Stomach smooth muscle (tissue), 2 donors: ENCODE results near the gene FOXI3.

Experiments used
- H3K27ac ChIP-seq: one replicate; pipeline ENCODE4 v1.7.0; 2013; ENCODE audit warnings: mild to moderate bottlenecking, low read length, inconsistent platforms
- H3K27me3 ChIP-seq, 2 donors: one replicate each; pipeline ENCODE4 v1.7.0; 2013; ENCODE audit warnings: low read length in 2 of 2; ENCODE audit not compliant: insufficient read depth in 2 of 2, control insufficient read depth in 1 of 2
- H3K36me3 ChIP-seq, 2 donors: one replicate each; pipeline ENCODE4 v1.7.0; 2013; ENCODE audit warnings: low read length in 2 of 2; ENCODE audit not compliant: control insufficient read depth in 2 of 2, insufficient read depth in 2 of 2
- H3K4me1 ChIP-seq: one replicate; pipeline ENCODE4 v1.7.0; 2013; ENCODE audit warnings: low read length; ENCODE audit not compliant: control insufficient read depth, insufficient read depth
- H3K4me3 ChIP-seq, 2 donors: one replicate each; pipeline ENCODE4 v1.7.0; 2013; ENCODE audit warnings: low read length in 2 of 2
- H3K9ac ChIP-seq, 2 donors: one replicate each; pipeline ENCODE4 v1.7.0; 2013; ENCODE audit warnings: low read length in 2 of 2, mild to moderate bottlenecking in 1 of 2
- H3K9me3 ChIP-seq, 2 donors: one replicate each; pipeline ENCODE4 v1.7.0; 2013; ENCODE audit warnings: low read length in 2 of 2; ENCODE audit not compliant: control insufficient read depth in 2 of 2
- donor health status: healthy.
- donor health status: Pancreatic carcinoma.

The FOXI3 gene

DNA sequence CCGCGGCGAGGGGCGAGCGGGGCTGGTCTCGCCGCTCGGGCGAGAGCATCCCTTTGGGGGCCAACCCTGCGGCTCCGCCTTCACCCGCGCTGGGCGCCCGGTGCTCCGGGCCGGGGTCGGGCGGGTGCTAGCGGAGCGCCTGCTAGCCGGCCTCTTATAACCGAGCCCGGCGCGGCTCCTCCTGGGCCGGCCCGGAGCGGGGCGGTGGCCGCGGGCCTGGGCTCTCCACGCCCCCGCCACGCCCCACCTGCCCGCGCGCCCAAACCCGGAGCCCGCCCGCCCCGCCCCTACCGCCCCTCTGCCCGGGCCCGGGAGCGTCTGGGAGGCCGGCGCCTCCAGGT, at the start of gene FOXI3:
Gene FOXI3 (minus strand): TSS at position 129 of the 341 bp plus-strand sequence. CDS start 158 bp downstream, outside the sequence.
- Histone ChIP-seq H3K36me3 (no peaks in the 10 kb centered on the region), H3K4me1 (peaks cover 5% of the 10 kb centered on the region), H3K27me3 (peaks cover 36 to 51% of the 10 kb centered on the region in 2 donors), H3K27ac (no peak within 1 kb of the TSS), H3K4me3 (peak within 1 kb of the TSS in 1 of 2 donors; percentile 47), H3K9me3 (no peaks in the 10 kb centered on the region), H3K9ac (no peak within 1 kb of the TSS)

GRCh38 chr2:88500691-88501090, 48.2 kb upstream of the FOXI3 start:
- Histone ChIP-seq H3K4me1 (no peaks in the 10 kb centered on the region), H3K36me3 (no peaks in the 10 kb centered on the region), H3K4me3 (no peak overlapping the region), H3K9ac (no peak overlapping the region), H3K27ac (no peak overlapping the region), H3K9me3 (peaks cover 0 to 8% of the 10 kb centered on the region in 2 donors), H3K27me3 (no peaks in the 10 kb centered on the region)

DNA sequence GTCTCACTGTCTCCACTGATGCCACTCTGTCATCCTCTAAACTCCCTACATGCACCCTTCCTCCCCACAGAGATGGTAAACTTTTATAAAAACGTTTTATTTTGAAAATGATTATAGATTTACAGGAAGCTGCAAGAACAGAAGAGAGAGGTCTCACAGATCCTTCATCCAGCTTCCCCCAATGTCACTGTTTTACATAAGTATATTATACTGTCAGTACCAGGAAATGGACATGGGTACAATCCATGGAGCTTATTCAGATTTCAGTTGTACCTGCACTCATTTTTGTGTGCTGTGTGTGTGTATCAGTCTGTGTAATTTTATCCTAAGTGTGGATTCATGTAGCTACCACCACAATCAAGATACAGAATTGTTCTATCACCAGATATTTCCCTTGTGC, 46.7 kb upstream of the FOXI3 start:
- H3K36me3 ChIP-seq = no peaks in the 10 kb centered on the region
- H3K4me1 ChIP-seq = no peaks in the 10 kb centered on the region
- peaks cover 0 to 5% of the 10 kb centered on the region in 2 donors for H3K9me3 ChIP-seq
- no peaks in the 10 kb centered on the region for H3K27me3 ChIP-seq
- H3K4me3 ChIP-seq = no peak overlapping the region
- H3K27ac ChIP-seq = no peak overlapping the region
- no peak overlapping the region for H3K9ac ChIP-seq

DNA sequence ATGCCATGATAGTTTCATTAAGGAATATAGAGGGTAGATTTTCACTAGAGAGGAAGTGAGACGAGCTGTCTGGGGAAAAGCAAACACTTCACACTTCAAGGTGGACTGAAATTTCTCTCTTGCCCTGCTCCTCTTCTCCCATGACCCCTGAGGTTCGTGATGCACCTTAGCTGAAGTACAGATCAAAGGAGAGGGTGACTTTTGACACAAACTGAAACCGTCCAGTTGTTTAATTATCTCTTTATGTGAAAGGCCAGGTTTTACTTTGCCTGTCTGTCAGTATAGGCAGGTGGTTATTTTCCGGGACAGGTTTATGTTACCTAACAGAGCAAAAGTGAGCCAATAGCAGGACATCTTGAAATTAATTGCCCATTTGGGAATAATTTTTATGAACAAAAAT, 41.0 kb upstream of the FOXI3 start:
- Histone ChIP-seq H3K27ac (no peak overlapping the region), H3K4me1 (no peaks in the 10 kb centered on the region), H3K4me3 (no peak overlapping the region), H3K27me3 (peaks cover 0 to 2% of the 10 kb centered on the region in 2 donors), H3K36me3 (no peaks in the 10 kb centered on the region), H3K9ac (no peak overlapping the region), H3K9me3 (no peaks in the 10 kb centered on the region)

DNA sequence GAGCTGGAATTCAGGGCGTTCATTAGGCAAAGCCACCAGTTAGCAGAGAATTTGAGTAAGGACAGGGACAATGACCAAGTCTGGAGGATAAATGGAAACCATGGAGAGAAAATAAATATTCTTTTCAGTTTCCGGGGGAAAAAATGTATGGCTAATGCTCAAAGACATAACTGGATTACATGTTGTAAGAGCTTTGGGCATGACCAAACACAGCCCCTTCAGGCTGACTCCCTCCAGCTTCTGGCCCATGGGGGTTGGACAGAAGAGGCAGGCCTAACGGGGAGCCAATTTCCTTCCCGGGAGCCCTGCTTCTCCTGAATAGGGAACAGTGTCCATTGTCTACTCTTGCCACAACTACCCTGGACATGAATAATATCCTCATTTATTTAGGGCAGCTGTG, 39.5 kb upstream of the FOXI3 start:
- Histone ChIP-seq H3K9me3 (no peaks in the 10 kb centered on the region), H3K36me3 (no peaks in the 10 kb centered on the region), H3K27me3 (peaks cover 0 to 2% of the 10 kb centered on the region in 2 donors), H3K4me1 (no peaks in the 10 kb centered on the region), H3K4me3 (no peak overlapping the region), H3K9ac (no peak overlapping the region), H3K27ac (no peak overlapping the region)

DNA sequence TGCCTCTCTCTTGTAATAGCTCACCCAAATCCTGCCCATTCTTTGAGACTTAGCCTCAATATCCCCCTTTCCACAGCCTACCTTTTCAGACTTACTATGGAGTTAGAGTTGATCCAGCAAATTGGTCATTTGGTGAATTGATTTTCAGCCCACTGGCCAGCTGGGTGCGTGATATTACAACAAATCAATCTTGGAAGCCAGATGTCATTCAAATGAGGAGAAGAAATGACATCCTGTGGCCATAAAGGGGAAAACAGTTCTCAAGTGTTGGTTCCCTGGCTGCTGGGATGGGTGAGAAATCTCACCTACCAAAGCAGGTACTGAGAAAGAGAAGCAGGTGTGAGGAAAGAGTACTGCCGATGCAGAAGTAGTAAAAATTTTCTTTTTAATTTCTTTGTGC, 36.7 kb upstream of the FOXI3 start:
- Histone ChIP-seq H3K36me3 (no peaks in the 10 kb centered on the region), H3K9me3 (no peaks in the 10 kb centered on the region), H3K9ac (no peak overlapping the region), H3K27me3 (peaks cover 0 to 2% of the 10 kb centered on the region in 2 donors), H3K27ac (no peak overlapping the region), H3K4me1 (no peaks in the 10 kb centered on the region), H3K4me3 (no peak overlapping the region)

DNA sequence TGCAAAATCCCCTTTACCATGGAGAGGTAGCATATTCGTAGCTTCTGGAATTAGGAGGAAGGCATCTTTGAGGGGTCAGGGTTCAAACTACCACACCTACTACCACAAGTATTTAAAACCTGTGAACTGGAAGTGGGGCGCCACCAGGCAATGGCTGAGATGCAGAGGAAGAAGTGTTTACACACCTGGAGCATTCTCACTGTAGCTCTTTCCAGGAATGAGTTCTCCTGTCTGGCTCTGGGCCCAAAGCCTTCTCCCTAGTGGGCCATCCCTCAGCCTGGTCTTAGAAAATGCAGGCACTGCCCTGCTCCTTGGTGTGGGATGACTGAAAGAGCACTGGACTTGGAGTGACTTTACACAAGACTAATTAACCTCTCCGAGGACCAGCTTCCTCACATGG, 30.7 kb upstream of the FOXI3 start:
- Histone ChIP-seq H3K36me3 (no peaks in the 10 kb centered on the region), H3K9me3 (no peaks in the 10 kb centered on the region), H3K27me3 (no peaks in the 10 kb centered on the region), H3K9ac (no peak overlapping the region), H3K4me1 (no peaks in the 10 kb centered on the region), H3K27ac (no peak overlapping the region), H3K4me3 (no peak overlapping the region)

- Histone ChIP-seq H3K4me1 (no peaks in the 10 kb centered on the region), H3K27ac (no peak overlapping the region), H3K9ac (no peak overlapping the region), H3K36me3 (no peaks in the 10 kb centered on the region), H3K9me3 (no peaks in the 10 kb centered on the region), H3K4me3 (no peak overlapping the region), H3K27me3 (no peaks in the 10 kb centered on the region)
Observed at GRCh38 chr2:88481691-88482336, 29.3 kb upstream of the FOXI3 start.

- peaks cover 0 to 6% of the 10 kb centered on the region in 2 donors for H3K27me3 ChIP-seq
- no peak overlapping the region for H3K4me3 ChIP-seq
- H3K9ac ChIP-seq = no peak overlapping the region
- no peak overlapping the region for H3K27ac ChIP-seq
- H3K4me1 ChIP-seq = no peaks in the 10 kb centered on the region
- H3K9me3 ChIP-seq = no peaks in the 10 kb centered on the region
- H3K36me3 ChIP-seq = no peaks in the 10 kb centered on the region
Observed at GRCh38 chr2:88472811-88473210, 20.3 kb upstream of the FOXI3 start.

- Histone ChIP-seq H3K9ac (no peak overlapping the region), H3K4me3 (no peak overlapping the region), H3K4me1 (no peaks in the 10 kb centered on the region), H3K27me3 (peaks cover 0 to 6% of the 10 kb centered on the region in 2 donors), H3K36me3 (no peaks in the 10 kb centered on the region), H3K27ac (no peak overlapping the region), H3K9me3 (no peaks in the 10 kb centered on the region)
Observed at GRCh38 chr2:88471083-88471942, 18.8 kb upstream of the FOXI3 start.
